Trophoblast cell (in vitro differentiated cells and primary cell): ENCODE measurements around the gene CD7.

Source experiments
- DNase-seq, 2 donors: peaks; one replicate each; pipeline ENCODE4 v3.0.0-alpha.2; 2016
- H2AFZ ChIP-seq: 2 replicates; pipeline ENCODE4 v1.6.1; 2013; ENCODE audit warnings: low read length, moderate library complexity, mild to moderate bottlenecking; ENCODE audit not compliant: insufficient read depth, poor library complexity
- H2AK5ac ChIP-seq: 2 replicates; pipeline ENCODE4 v1.6.1; 2013; ENCODE audit warnings: mild to moderate bottlenecking, low read length
- H2BK120ac ChIP-seq: 2 replicates; pipeline ENCODE4 v1.6.1; 2013; ENCODE audit warnings: low read length, mild to moderate bottlenecking, moderate library complexity; ENCODE audit not compliant: insufficient read depth, poor library complexity
- H2BK12ac ChIP-seq: 2 replicates; pipeline ENCODE4 v1.6.1; 2013; ENCODE audit warnings: mild to moderate bottlenecking, low read length, moderate library complexity
- H2BK5ac ChIP-seq: 2 replicates; pipeline ENCODE4 v1.6.1; 2013; ENCODE audit warnings: low read length, low read depth, moderate library complexity, mild to moderate bottlenecking; ENCODE audit not compliant: poor library complexity
- H3K14ac ChIP-seq: 2 replicates; pipeline ENCODE4 v1.6.1; 2013; ENCODE audit warnings: mild to moderate bottlenecking, low read length
- H3K18ac ChIP-seq: 2 replicates; pipeline ENCODE4 v1.6.1; 2013; ENCODE audit warnings: mild to moderate bottlenecking, low read length
- H3K23ac ChIP-seq: 2 replicates; pipeline ENCODE4 v1.6.1; 2013; ENCODE audit warnings: low read length
- H3K27ac ChIP-seq: 2 replicates; pipeline ENCODE4 v1.5.1; 2013; ENCODE audit warnings: low read depth, mild to moderate bottlenecking, inconsistent platforms, low read length, moderate library complexity
- H3K27me3 ChIP-seq: 2 replicates; pipeline ENCODE4 v1.6.1; 2013; ENCODE audit warnings: inconsistent platforms, mild to moderate bottlenecking, low read length, moderate library complexity; ENCODE audit not compliant: insufficient read depth
- H3K36me3 ChIP-seq, 2 experiments: 1 replicate in 1 of 2; 2 replicates in 1 of 2; pipeline ENCODE4 v1.6.1; 2013; ENCODE audit warnings: low read length in 2 of 2, mild to moderate bottlenecking in 2 of 2, moderate library complexity in 1 of 2; ENCODE audit not compliant: insufficient read depth in 2 of 2, control insufficient read depth in 1 of 2
- H3K4ac ChIP-seq: 2 replicates; pipeline ENCODE4 v1.6.1; 2013; ENCODE audit warnings: low read depth, mild to moderate bottlenecking, low read length, moderate library complexity
- H3K4me1 ChIP-seq, 2 experiments: 1 replicate in 1 of 2; 2 replicates in 1 of 2; pipeline ENCODE4 v1.6.1; 2013; ENCODE audit warnings: low read length in 2 of 2, mild to moderate bottlenecking in 2 of 2, moderate library complexity in 1 of 2; ENCODE audit not compliant: insufficient read depth in 2 of 2, control insufficient read depth in 1 of 2
- H3K4me2 ChIP-seq: 2 replicates; pipeline ENCODE4 v1.6.1; 2013; ENCODE audit warnings: inconsistent platforms, mild to moderate bottlenecking, low read length, moderate library complexity
- H3K4me3 ChIP-seq: 2 replicates; pipeline ENCODE4 v1.5.1; 2013; ENCODE audit warnings: mild to moderate bottlenecking, low read depth, low read length, inconsistent platforms
- H3K79me1 ChIP-seq: one replicate; pipeline ENCODE4 v1.6.1; 2013; ENCODE audit warnings: low read length
- H3K79me2 ChIP-seq: 2 replicates; pipeline ENCODE4 v1.6.1; 2013; ENCODE audit warnings: low read length, mild to moderate bottlenecking; ENCODE audit not compliant: control insufficient read depth, insufficient read depth, poor library complexity
- H3K9ac ChIP-seq: 2 replicates; pipeline ENCODE4 v1.6.1; 2013; ENCODE audit warnings: mild to moderate bottlenecking, low read length
- H3K9me3 ChIP-seq: 2 replicates; pipeline ENCODE4 v1.6.1; 2013; ENCODE audit warnings: low read depth, mild to moderate bottlenecking, control low read depth, inconsistent platforms, low read length; ENCODE audit not compliant: insufficient read depth
- H4K12ac ChIP-seq: 2 replicates; pipeline ENCODE4 v1.6.1; 2013; ENCODE audit warnings: low read depth, mild to moderate bottlenecking, low read length, moderate library complexity
- H4K8ac ChIP-seq: 2 replicates; pipeline ENCODE4 v1.6.1; 2013; ENCODE audit warnings: low read depth, mild to moderate bottlenecking, low read length, moderate library complexity
- H4K91ac ChIP-seq: one replicate; pipeline ENCODE4 v1.6.1; 2013; ENCODE audit warnings: low read depth, mild to moderate bottlenecking, low read length, moderate library complexity
- WGBS: extraction: QIAGEN DNeasy Blood & Tissue Kit; methylation state at CpG from one replicate; pipeline ENCODE4 v1.1.7; 2013; ENCODE audit warnings: missing lambda C conversion rate; ENCODE audit not compliant: insufficient read length, insufficient coverage; ENCODE audit errors: extremely low coverage; 5-methylcytosine and 5-hydroxymethylcytosine counted together

The CD7 gene

GRCh38 chr17:82344175-82344907 is 26.9 kb upstream of the CD7 start:
- Histone ChIP-seq H4K8ac (no peak overlapping the region), H3K9ac (no peak overlapping the region), H3K9me3 (peaks cover 8% of the 10 kb centered on the region), H2AFZ (no peak overlapping the region), H3K4me3 (no peak overlapping the region), H3K27ac (peak overlapping the region; percentile 16), H3K27me3 (no peaks in the 10 kb centered on the region), H2BK5ac (peak overlapping the region; percentile 20), H3K79me1 (peaks cover 13% of the 10 kb centered on the region), H3K23ac (no peak overlapping the region), H3K4me1 (peaks cover 19 to 28% of the 10 kb centered on the region in 2 experiments), H3K4ac (no peak overlapping the region), H2BK12ac (peak overlapping the region; percentile 14), H3K36me3 (no peaks in the 10 kb centered on the region), H3K4me2 (peak overlapping the region; percentile 30), H2AK5ac (no peak overlapping the region), H3K14ac (peak overlapping the region; percentile 0), H3K79me2 (peaks cover 3% of the 10 kb centered on the region), H2BK120ac (peak overlapping the region; percentile 20), H3K18ac (no peak overlapping the region), H4K91ac (peak overlapping the region; percentile 44), H4K12ac (no peak overlapping the region)
- no CpG with 5 or more reads among the region's 24 CpGs for WGBS
- DNase-seq, result peak in 1 of 2 donors; percentile 9

DNA sequence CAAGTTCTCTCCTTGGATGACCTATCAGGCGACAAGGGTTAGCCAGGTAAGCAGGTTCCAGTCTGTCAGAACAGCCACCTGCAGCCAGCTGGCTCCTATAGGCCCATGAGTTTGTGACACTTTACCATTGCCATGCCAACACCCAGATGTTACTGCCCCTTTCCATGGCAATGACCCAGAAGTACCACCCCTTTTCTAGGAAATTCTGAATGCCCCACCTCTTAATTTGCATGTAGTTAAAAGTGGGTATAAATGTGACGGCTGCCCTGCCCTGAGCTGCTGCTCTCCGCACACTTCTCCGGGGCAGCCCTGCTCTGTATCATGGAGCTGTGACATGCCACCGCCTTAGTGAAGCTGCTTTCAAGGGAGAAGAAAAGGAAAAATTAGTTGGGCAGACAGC is 26.2 kb upstream of the CD7 start:
- Histone ChIP-seq H3K23ac (no peak overlapping the region), H3K4me3 (no peak overlapping the region), H4K8ac (no peak overlapping the region), H2BK5ac (no peak overlapping the region), H3K18ac (no peak overlapping the region), H3K4me1 (peaks cover 22 to 30% of the 10 kb centered on the region in 2 experiments), H2AFZ (no peak overlapping the region), H3K4ac (no peak overlapping the region), H2BK120ac (no peak overlapping the region), H3K36me3 (no peaks in the 10 kb centered on the region), H3K9me3 (peaks cover 8% of the 10 kb centered on the region), H4K91ac (no peak overlapping the region), H2AK5ac (no peak overlapping the region), H3K79me2 (peaks cover 8% of the 10 kb centered on the region), H3K4me2 (no peak overlapping the region), H3K9ac (no peak overlapping the region), H2BK12ac (no peak overlapping the region), H3K27me3 (no peaks in the 10 kb centered on the region), H4K12ac (no peak overlapping the region), H3K14ac (no peak overlapping the region), H3K27ac (no peak overlapping the region), H3K79me1 (peaks cover 19% of the 10 kb centered on the region)
- WGBS, result no CpG with 5 or more reads among the region's 5 CpGs
- no peak for DNase-seq

DNA sequence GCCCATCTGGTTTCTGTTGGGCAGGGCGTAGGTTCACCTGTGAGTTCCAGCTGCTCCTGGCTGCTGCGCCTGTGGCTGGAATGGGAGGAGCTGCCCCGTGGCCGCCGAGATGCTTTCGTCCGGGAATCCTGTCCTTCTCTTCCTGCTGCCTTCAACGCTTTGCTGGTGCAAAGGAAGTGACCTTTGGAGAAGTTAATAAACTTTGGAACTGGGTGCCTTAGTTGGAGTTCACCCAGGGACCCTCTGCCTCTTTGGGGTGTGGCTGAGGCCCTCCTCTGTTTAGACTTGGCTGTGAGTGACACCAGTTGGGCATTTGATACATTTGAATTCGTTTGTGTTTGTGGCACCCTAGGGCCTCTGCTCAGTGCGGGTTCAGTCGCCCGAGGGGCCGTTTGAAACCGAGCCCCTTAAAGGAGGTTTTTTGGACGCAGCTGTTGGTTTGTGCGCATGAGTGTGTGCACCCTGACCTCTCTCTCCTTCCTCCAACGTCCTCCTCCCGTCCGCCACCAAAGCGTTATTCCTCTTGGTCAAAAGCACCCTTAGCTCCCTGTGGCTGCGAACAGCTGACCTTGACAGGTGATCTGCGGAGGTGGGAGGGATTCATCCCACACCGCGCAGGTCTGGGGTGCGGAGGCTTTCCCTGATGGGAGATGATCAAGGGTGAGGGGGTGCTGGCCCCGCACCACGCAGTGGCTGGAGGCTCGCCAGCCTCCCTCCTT is 25.1 kb upstream of the CD7 start:
- no peak overlapping the region for H3K18ac ChIP-seq
- peak overlapping the region; percentile 11 for H2BK120ac ChIP-seq
- DNase-seq, result no peak
- peak overlapping the region; percentile 9 for H2AK5ac ChIP-seq
- peaks cover 21% of the 10 kb centered on the region for H3K79me1 ChIP-seq
- H3K9me3 ChIP-seq, result peaks cover 8% of the 10 kb centered on the region
- H2BK5ac ChIP-seq, result no peak overlapping the region
- H3K79me2 ChIP-seq, result peaks cover 8% of the 10 kb centered on the region
- H4K91ac ChIP-seq, result peak overlapping the region; percentile 20
- no peak overlapping the region for H3K27ac ChIP-seq
- no CpG with 5 or more reads among the region's 28 CpGs for WGBS
- peak overlapping the region; percentile 42 for H2BK12ac ChIP-seq
- no peak overlapping the region for H3K23ac ChIP-seq
- no peak overlapping the region for H3K9ac ChIP-seq
- H3K4me1 ChIP-seq, result peaks cover 24 to 33% of the 10 kb centered on the region in 2 experiments
- no peak overlapping the region for H2AFZ ChIP-seq
- H3K4me2 ChIP-seq, result no peak overlapping the region
- H4K8ac ChIP-seq, result no peak overlapping the region
- no peaks in the 10 kb centered on the region for H3K27me3 ChIP-seq
- no peaks in the 10 kb centered on the region for H3K36me3 ChIP-seq
- H3K4ac ChIP-seq, result no peak overlapping the region
- no peak overlapping the region for H3K4me3 ChIP-seq
- H4K12ac ChIP-seq, result no peak overlapping the region
- peak overlapping the region; percentile 17 for H3K14ac ChIP-seq

DNA sequence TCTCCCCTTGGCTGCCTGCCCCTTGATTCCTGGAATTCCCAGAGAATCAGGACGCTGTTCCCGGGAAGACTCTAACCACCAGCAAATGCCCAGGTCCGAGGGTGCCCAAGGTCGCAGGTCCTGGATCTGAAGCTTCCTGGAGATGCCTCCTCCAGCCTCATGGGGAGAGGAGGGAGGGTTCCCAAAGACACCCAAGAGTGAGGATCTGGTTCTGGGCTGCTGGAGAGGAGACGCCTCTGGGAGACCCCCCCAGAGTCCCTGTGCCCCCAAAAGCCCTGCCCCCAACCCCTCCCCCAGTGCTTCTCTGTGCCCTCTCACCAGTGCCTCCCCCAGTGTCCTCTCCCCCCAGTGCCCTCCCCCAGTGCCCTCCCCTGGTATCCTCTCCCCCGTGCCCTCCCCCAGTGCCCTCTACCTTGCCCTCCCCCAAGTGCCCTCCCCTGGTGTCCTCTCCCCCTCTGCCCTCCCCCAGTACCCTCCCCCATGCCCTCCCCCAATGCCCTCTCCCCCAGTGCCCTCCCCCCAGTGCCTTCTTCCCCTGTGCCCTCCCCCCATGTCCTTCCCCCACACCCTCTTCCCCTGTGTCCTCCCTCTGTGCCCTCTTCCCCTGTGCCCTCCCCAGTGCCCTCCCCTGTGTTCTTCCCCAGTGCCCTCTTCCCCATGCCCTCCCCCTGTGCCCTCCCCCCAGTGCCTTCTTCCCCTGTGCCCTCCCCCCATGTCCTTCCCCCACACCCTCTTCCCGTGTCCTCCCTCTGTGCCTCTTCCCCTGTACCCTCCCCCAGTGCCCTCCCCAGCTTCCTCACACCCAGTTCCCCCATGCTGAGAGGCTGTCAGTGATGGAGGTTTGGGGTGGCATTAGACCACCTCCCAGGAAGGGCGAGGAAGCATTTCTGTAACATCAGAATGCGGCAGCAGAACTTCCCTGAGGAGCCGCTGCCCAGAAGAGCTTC is 22.5 kb upstream of the CD7 start:
- H3K79me2 ChIP-seq, result peaks cover 8% of the 10 kb centered on the region
- H3K4me1 ChIP-seq, result peaks cover 14 to 24% of the 10 kb centered on the region in 2 experiments
- H3K9ac ChIP-seq, result peak overlapping the region; percentile 2
- H3K36me3 ChIP-seq, result no peaks in the 10 kb centered on the region
- H3K27ac ChIP-seq, result peak overlapping the region; percentile 75
- H2BK5ac ChIP-seq, result peak overlapping the region; percentile 58
- peak overlapping the region; percentile 42 for H3K4me3 ChIP-seq
- H4K91ac ChIP-seq, result peak overlapping the region; percentile 80
- H3K27me3 ChIP-seq, result peaks cover 1% of the 10 kb centered on the region
- WGBS, result no CpG with 5 or more reads among the region's 10 CpGs
- peak overlapping the region; percentile 29 for H4K12ac ChIP-seq
- H3K18ac ChIP-seq, result peak overlapping the region; percentile 97
- H3K4ac ChIP-seq, result peak overlapping the region; percentile 96
- H3K9me3 ChIP-seq, result peaks cover 8% of the 10 kb centered on the region
- peak overlapping the region; percentile 52 for H3K14ac ChIP-seq
- peak overlapping the region; percentile 96 for H2BK12ac ChIP-seq
- peak overlapping the region; percentile 78 for H4K8ac ChIP-seq
- H3K79me1 ChIP-seq, result peaks cover 14% of the 10 kb centered on the region
- H2AK5ac ChIP-seq, result peak overlapping the region; percentile 93
- H3K4me2 ChIP-seq, result peak overlapping the region; percentile 52
- no peak for DNase-seq
- H2BK120ac ChIP-seq, result peak overlapping the region; percentile 82
- H3K23ac ChIP-seq, result no peak overlapping the region
- peak overlapping the region; percentile 55 for H2AFZ ChIP-seq
